HFF-Myc (cell line): ENCODE results near the gene RRAS2.
"Not testable (repeated sequence)": the region's sequence is repeated elsewhere in the genome, so short reads cannot be mapped to it uniquely, and the experiment has no call there.

Experiments used
- DNase-seq: peaks from one replicate; pipeline ENCODE4 v3.0.0-alpha.2; 2011; ENCODE audit warnings: low read depth; ENCODE audit errors: extremely low read depth
- H3K4me3 ChIP-seq: replicated peaks from 2 replicates; pipeline ENCODE4 v1.5.1; 2011; ENCODE audit warnings: low read depth, mild to moderate bottlenecking, control low read depth, low read length
- CTCF ChIP-seq: IDR thresholded peaks from 2 replicates; pipeline ENCODE4 v1.5.1; 2012; ENCODE audit warnings: mild to moderate bottlenecking, low read depth, low read length, control low read depth; ENCODE audit errors: missing control alignments

The RRAS2 gene

GRCh38 chr11:14358729-14359439, at the start of gene RRAS2:
Gene RRAS2, minus strand, starts transcription at chr11:14359183. Its CDS starts 313 bp downstream, at chr11:14358870.
- no peak for DNase-seq
- peak within 1 kb of the TSS; percentile 60 for H3K4me3 ChIP-seq
- TF ChIP-seq CTCF: no peak

GRCh38 chr11:14408612-14409011, 49.6 kb upstream of the RRAS2 start:
- TF ChIP-seq CTCF: no peak
- no peak overlapping the region for H3K4me3 ChIP-seq
- no peak for DNase-seq

DNA sequence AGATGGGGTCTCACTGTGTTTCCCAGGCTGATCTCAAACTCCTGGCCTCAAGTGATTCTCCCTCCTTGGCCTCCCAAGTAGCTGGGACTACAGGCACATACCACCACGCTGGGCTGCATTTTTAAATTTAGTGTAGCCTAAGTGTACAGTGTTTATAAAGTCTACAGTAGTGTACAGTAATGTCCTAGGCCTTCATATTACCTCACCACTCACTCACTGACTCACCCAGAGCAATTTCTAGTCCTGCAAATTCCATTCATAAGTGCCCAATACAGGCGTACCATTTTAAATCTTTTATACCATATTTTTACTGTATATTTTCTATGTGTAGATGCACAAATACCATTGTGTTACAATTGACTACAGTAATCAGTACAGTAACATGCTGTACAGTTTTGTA, 47.1 kb upstream of the RRAS2 start:
- not testable (repeated sequence) for DNase-seq, H3K4me3 ChIP-seq

GRCh38 chr11:14403528-14403927, 44.5 kb upstream of the RRAS2 start:
- DNase-seq, H3K4me3 ChIP-seq: not testable (repeated sequence)

DNA sequence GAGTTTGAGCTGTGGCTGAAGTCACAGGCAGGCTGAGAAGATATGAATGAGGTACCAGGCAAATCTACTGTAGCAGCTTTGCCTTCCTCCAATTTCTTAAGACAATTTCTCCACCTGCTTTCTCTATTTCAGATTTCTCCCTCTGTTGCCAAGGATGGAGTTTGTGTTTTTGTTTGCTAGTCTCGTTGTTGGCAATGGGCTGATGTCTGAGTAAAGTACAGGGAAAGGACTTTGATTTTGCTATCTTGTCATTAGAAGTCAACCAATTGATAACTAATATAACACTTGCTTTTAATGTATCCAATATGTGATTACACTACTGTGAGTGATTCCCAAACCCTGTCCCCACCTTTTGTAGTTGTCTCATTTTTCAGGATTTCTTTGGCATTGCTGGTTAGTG, 40.1 kb upstream of the RRAS2 start:
- no peak for DNase-seq
- H3K4me3 ChIP-seq: no peak overlapping the region
- TF ChIP-seq CTCF: no peak

DNA sequence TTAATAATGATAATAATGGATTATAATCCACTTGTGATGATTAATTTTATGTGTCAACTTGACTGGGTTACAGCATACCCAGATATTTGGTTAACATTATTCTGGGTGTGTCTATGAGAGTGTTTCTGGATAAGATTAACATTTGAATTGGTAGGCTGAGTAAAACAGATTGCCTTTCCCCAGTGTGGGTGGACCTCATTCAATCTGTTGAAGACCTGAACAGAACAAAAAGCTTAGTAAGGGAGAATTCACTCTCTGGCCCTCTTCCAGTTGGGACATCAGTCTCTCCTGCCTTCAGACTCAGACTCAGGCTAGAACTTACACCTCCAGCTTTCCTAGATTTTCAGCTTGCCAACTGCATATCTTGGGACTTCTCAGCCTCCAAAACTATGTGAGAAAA, 37.3 kb upstream of the RRAS2 start:
- no peak for TF ChIP-seq CTCF

GRCh38 chr11:14393889-14394288, 34.9 kb upstream of the RRAS2 start:
- no peak overlapping the region for H3K4me3 ChIP-seq
- no peak for TF ChIP-seq CTCF
- DNase-seq: no peak

More for the DNA sequence above, 37.3 kb upstream of the RRAS2 start:
- H3K4me3 ChIP-seq: no peak overlapping the region
- no peak for DNase-seq

DNA sequence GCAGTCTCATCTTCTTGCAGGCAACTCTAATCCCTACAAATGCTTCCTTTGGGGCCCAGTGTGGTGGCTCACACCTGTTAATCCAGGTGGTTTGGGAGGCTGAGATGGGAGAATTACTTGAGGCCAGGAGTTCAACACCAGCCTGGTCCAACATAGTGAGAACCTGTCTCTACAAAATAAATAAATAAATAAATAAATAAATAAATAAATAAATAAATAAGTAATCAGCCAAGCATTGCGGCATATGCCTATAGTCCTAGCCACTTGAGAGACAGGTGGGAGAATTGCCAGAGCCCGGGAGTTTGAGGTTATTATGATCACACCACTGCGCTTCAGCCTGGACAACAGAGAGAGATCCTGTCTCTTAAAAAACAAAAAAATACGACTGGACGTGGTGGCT, 34.1 kb upstream of the RRAS2 start:
- no peak for DNase-seq
- no peak for TF ChIP-seq CTCF
- no peak overlapping the region for H3K4me3 ChIP-seq
